ENCODE data around the gene ZNF541.
"Not testable (repeated sequence)": the region's sequence is repeated elsewhere in the genome, so short reads cannot be mapped to it uniquely, and the experiment has no call there.

Gene ZNF541

DNA sequence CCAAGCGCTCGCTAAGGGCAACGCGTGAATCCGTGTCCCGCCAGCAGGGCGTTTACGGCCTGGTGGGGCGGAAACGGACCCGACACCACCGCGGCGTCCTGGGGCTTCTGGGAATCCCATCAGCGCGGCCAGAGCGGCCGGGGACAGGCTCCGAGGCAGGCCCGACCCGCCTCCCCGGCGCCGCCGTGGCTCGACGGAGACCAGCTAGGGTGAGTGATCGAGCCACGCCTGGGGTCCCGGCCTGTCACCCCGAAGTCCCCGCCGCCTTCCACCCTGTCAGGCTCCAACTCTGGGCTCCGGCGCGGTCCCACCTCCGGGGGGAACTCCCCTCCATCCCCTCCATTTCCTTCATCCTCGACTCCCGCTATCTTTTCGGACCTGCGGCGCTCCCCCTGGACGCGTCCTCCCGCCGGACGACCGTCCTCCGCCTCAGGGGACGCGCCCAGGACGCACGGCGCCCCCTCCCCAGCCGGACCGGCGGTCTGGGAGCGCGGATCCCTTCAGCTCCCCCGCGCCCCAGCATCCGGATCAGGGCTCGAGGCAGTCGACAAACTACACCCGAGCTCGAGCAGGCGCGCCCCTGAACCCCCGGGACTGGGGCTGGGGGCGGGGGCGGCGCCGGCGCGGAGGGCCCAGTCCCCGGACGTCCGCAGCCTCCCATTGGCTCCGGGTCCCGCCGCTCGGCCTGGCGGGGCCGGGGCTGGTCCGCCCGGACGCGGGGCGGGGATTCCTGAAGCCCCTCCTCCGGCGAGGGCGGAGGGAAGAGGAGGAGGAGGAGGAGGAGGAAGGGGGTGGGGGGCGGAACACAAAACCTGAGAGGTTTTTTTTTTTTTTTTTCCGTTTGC, 35.3 kb upstream of the ZNF541 start:
- Mint-ChIP-seq H3K4me1 (ENCODE audit: low read depth) (peaks cover 36% of the 10 kb centered on the region), H3K4me3 (peak overlapping the region; percentile 86), H3K9me3 (no peaks in the 10 kb centered on the region), H3K27ac (peak overlapping the region; percentile 93), H3K27me3 (no peaks in the 10 kb centered on the region), H3K36me3 (ENCODE audit: low read depth) (peaks cover 14% of the 10 kb centered on the region)
- DNase-seq = peak; percentile 99

GRCh38 chr19:47607564-47608073, 34.7 kb upstream of the ZNF541 start:
- Mint-ChIP-seq H3K4me1 (ENCODE audit: low read depth) (peaks cover 35% of the 10 kb centered on the region), H3K27me3 (no peaks in the 10 kb centered on the region), H3K27ac (peak overlapping the region; percentile 93)

GRCh38 chr19:47603706-47604565, 31.0 kb upstream of the ZNF541 start:
- H3K9me3 Mint-ChIP-seq = no peaks in the 10 kb centered on the region
- H3K27ac Mint-ChIP-seq = no peak overlapping the region
- no peak overlapping the region for H3K4me3 Mint-ChIP-seq
- peaks cover 11% of the 10 kb centered on the region for H3K36me3 Mint-ChIP-seq (ENCODE audit: low read depth)
- H3K4me1 Mint-ChIP-seq (ENCODE audit: low read depth) = peaks cover 36% of the 10 kb centered on the region
- no peaks in the 10 kb centered on the region for H3K27me3 Mint-ChIP-seq
- DNase-seq = no peak

More at GRCh38 chr19:47607564-47608073, 34.7 kb upstream of the ZNF541 start:
- DNase-seq = no peak
- H3K9me3 Mint-ChIP-seq = no peaks in the 10 kb centered on the region
- peak overlapping the region; percentile 86 for H3K4me3 Mint-ChIP-seq
- H3K36me3 Mint-ChIP-seq (ENCODE audit: low read depth) = peaks cover 14% of the 10 kb centered on the region

DNA sequence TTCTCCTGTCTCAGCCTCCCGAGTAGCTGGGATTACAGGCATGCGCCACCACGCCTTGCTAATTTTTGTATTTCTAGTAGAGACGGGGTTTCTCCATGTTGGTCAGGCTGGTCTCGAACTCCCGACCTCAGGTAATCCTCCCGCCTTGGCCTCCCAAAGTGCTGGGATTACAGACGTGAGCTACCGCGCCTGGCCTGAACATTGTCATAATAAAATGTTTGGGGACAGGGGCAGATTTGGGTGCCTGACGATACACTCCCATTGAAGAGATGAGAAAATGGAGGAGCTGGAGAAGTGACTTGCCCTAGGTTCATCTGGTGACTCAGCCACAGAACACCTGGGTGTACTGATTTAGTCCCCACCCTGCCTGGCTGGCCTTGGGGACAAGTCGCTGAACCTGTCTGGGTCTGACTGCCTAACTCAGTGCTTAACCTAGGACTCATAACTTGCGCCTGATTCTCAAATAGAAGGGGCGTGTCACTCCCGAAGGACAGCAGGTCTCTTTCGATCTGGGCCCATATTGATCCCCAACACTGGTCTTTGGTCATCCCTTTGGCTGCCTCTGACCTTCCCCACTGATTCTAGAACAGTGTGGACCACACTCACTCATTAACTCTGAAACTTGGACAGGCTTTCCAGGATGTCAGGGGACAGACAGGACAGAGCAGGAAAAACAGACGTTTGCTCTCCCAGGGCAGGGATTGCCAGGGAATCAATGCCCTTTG, 28.4 kb upstream of the ZNF541 start:
- peak overlapping the region; percentile 89 for H3K27ac Mint-ChIP-seq
- H3K36me3 Mint-ChIP-seq (ENCODE audit: low read depth) = peaks cover 1% of the 10 kb centered on the region
- DNase-seq = no peak
- H3K27me3 Mint-ChIP-seq = no peaks in the 10 kb centered on the region
- H3K4me3 Mint-ChIP-seq = peak overlapping the region; percentile 87
- peaks cover 33% of the 10 kb centered on the region for H3K4me1 Mint-ChIP-seq (ENCODE audit: low read depth)
- H3K9me3 Mint-ChIP-seq = no peaks in the 10 kb centered on the region

GRCh38 chr19:47600246-47601179, 27.6 kb upstream of the ZNF541 start:
- peak; percentile 99 for DNase-seq
- Mint-ChIP-seq H3K9me3 (no peaks in the 10 kb centered on the region), H3K27me3 (no peaks in the 10 kb centered on the region), H3K4me3 (peak overlapping the region; percentile 87), H3K36me3 (ENCODE audit: low read depth) (peaks cover 1% of the 10 kb centered on the region), H3K4me1 (ENCODE audit: low read depth) (peaks cover 37% of the 10 kb centered on the region), H3K27ac (peak overlapping the region; percentile 92)

DNA sequence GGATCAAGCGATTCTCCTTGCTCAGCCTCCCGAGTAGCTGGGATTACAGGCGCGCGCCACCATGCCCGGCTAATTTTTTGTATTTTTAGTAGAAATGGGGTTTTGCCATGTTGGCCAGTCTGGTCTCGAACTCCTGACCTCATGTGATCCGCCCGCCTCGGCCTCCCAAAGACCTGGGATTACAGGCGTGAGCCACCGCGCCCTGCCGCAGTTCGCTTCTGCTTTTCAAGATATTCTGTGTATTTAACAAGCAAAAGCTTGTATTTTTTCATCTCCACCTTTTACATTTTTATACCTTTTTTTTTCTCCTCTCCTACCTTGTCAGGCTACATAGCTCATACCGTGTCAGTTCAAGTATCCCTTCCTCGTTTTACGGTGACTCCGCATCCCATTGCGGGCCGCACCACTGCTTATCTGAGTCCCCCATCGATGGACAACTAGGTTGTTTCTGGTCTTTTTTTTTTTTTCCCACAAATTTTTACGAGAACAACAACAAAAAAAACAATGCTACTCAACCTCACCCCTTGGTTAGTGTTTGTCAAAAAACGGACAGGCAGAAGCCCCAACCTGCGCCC, 26.8 kb upstream of the ZNF541 start:
- Mint-ChIP-seq H3K4me1 (ENCODE audit: low read depth) (peaks cover 37% of the 10 kb centered on the region), H3K4me3 (peak overlapping the region; percentile 87), H3K27ac (peak overlapping the region; percentile 92)
- not testable (repeated sequence) for H3K9me3 Mint-ChIP-seq; DNase-seq; H3K36me3 Mint-ChIP-seq (ENCODE audit: low read depth); H3K27me3 Mint-ChIP-seq

DNA sequence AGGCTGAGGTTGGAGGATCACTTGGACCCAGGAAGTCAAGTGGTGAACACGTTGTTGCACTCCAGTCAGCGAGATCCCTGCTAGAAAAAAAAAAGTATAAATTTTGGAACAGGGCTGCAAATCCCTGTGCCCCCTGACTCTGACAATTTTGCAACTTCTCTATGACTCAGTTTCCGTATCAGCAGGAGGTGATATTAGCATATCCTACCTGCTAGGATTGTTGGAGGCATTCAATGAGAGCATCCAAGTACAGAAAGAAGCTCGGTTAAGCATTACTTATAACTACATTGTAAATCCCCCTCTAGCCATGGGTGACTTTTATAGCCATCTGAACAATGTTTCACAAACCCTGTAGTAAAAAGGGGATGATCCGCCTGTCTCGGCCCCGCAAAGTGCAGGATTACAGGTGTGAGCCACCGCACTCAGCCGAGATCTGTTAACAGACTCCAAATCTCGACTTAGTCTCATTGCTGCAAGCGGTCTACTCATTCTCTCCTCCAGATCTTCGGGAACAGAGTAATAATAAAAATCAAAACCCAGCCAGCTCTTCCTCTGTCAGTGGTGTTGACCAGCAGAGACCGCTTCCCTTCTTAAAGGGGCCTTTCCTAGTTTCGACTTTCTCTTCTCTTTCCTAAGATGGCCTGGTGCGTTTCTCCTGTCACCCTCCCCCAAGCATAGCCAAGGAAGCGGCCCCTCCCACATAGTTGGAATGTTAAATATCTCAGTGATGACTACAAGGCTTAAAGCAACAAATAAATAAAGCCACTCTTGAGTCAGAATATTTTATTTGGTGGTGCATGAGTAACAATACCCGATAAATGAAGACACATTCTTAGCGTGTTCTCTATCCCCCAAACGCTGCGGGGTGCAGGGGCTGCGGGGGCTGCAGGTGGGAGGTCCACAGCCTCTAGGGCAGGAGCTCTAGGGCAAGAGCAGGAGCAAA, 25.7 kb upstream of the ZNF541 start:
- Mint-ChIP-seq H3K4me3 (peak overlapping the region; percentile 87), H3K27me3 (no peaks in the 10 kb centered on the region), H3K27ac (no peak overlapping the region), H3K4me1 (ENCODE audit: low read depth) (peaks cover 29% of the 10 kb centered on the region), H3K36me3 (ENCODE audit: low read depth) (peaks cover 1% of the 10 kb centered on the region), H3K9me3 (no peaks in the 10 kb centered on the region)
- no peak for DNase-seq

DNA sequence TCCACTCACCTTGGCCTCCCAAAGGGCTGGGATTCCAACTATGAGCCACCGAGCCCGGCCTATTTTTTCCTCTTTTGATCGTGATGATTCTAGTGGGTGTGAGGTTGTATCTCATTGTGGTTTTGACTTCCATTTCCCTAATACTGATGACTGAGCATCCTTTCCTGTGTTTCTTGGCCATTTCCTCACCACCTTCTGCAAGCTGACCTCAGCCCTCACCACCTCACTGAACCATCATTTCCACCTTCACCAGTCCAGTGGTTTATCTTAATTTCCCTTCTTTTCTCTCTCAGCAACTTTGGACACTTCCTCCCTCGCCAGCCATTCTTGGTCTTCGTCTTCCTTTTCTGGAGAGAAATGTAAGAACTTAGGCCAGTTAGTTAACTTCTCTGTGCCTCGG, 23.0 kb upstream of the ZNF541 start:
- Mint-ChIP-seq H3K36me3 (ENCODE audit: low read depth) (peaks cover 1% of the 10 kb centered on the region), H3K27me3 (no peaks in the 10 kb centered on the region), H3K4me1 (ENCODE audit: low read depth) (peaks cover 25% of the 10 kb centered on the region), H3K27ac (peak overlapping the region; percentile 3), H3K4me3 (no peak overlapping the region), H3K9me3 (no peaks in the 10 kb centered on the region)
- no peak for DNase-seq

GRCh38 chr19:47593860-47594259, 20.9 kb upstream of the ZNF541 start:
- no peak for DNase-seq
- Mint-ChIP-seq H3K4me1 (ENCODE audit: low read depth) (peaks cover 9% of the 10 kb centered on the region), H3K4me3 (no peak overlapping the region), H3K27ac (no peak overlapping the region), H3K9me3 (no peaks in the 10 kb centered on the region), H3K27me3 (no peaks in the 10 kb centered on the region), H3K36me3 (ENCODE audit: low read depth) (no peaks in the 10 kb centered on the region)

DNA sequence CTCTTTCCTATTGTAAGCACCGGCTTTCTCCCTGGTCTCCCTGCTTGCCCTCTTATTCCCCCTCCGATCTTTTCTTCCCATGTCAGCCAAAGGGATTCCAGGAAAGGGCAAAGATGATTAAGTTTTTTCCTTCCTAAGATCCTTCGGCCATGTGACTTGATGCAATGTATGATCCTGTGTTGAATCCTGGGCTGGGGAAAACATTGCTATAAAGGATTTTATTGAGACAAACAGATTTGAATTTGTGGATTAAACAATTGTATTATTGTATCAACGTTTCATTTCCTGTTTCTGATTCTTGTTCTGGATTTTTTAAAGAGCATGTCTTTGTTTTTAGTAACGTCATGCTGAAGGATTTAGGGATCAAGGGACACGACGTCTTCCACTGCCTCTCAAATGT, 16.9 kb upstream of the ZNF541 start:
- H3K36me3 Mint-ChIP-seq (ENCODE audit: low read depth) = no peaks in the 10 kb centered on the region
- H3K27me3 Mint-ChIP-seq = no peaks in the 10 kb centered on the region
- no peaks in the 10 kb centered on the region for H3K4me1 Mint-ChIP-seq (ENCODE audit: low read depth)
- no peak overlapping the region for H3K4me3 Mint-ChIP-seq
- DNase-seq = no peak
- peaks cover 6% of the 10 kb centered on the region for H3K9me3 Mint-ChIP-seq
- H3K27ac Mint-ChIP-seq = no peak overlapping the region

- peaks cover 4% of the 10 kb centered on the region for H3K4me1 Mint-ChIP-seq (ENCODE audit: low read depth)
- H3K27me3 Mint-ChIP-seq = no peaks in the 10 kb centered on the region
- H3K9me3 Mint-ChIP-seq = peaks cover 6% of the 10 kb centered on the region
- H3K27ac Mint-ChIP-seq = no peak overlapping the region
- H3K36me3 Mint-ChIP-seq (ENCODE audit: low read depth) = no peaks in the 10 kb centered on the region
- no peak for DNase-seq
- H3K4me3 Mint-ChIP-seq = no peak overlapping the region
Observed at GRCh38 chr19:47587295-47587694, 14.3 kb upstream of the ZNF541 start.

DNA sequence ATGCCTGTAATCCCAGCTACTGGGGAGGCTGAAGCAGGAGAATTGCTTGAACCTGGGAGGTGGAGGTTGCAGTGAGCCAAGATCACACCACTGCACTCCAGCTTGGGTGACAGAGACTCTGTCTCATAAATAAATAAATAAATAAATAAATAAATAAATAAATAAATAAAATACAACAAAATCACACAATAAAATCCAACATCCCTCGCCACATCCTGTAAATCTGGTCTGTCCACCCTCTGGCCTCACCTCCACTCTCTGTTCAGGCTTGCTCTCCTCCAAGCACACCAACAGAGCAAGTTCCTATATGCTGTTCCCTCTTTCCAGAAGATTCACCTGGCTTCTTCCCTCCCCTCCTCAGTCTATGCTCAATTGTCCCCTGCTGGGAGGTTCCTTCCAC, 10.2 kb upstream of the ZNF541 start:
- peaks cover 29% of the 10 kb centered on the region for H3K4me1 Mint-ChIP-seq (ENCODE audit: low read depth)
- H3K9me3 Mint-ChIP-seq; H3K4me3 Mint-ChIP-seq; H3K27ac Mint-ChIP-seq; DNase-seq; H3K36me3 Mint-ChIP-seq (ENCODE audit: low read depth); H3K27me3 Mint-ChIP-seq: not testable (repeated sequence)

All from activated T-cell treated with anti-CD3 and anti-CD28 coated beads, Interleukin-2, amount 50 U/mL, for 24 hours (primary cell).